Activated CD4-positive, alpha-beta T cell treated with anti-CD3 and anti-CD28 coated beads, Interleukin-2, Interleukin-4, amounts not matched to agents 100 ng/mL and 50 ng/mL, durations not matched to agents 16 hours and 8 hours (primary cell): ENCODE data around the gene DGKI.

Source experiments
- DNase-seq: peaks from one replicate; pipeline ENCODE4 v3.0.0-alpha.2; 2020; ENCODE audit warnings: low spot score

The DGKI gene

DNA sequence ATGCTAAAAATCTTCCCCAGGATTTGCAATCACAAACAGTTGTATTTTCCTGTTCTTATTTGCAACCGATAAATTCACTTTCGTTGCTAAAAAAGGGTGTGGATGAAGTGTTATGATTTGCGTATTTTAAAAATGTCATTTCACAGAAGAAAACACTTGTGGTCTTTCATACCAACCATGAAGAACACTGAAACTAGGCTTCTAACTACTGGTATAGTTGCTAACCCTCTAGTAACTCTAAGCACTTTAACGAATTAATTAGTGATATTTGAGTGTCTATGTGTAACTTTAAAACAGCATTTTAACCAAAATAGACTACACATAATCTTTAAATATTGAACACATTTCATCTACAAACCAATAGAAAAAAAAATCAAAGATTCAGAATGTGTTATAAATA, 315.1 kb downstream of the DGKI start:
- no peak for DNase-seq

DNA sequence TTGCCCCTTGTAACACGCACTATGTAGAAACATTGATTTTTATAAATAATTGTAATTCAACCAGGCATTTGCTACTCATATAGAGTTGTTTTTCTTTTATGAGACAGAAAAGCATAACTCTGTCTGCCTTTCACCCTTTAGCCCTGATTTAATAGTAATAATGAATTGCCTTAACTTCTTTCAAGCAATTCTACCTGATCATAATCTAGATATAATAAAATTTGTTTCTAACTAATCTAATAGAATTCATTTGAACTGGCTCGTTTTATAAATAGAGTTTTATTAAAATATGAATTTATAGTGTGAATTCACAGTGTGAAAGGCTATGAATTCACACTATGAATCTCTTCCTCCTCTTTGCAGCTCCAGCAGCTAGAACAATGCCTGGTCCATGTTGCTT, 319.1 kb downstream of the DGKI start:
- DNase-seq = no peak

DNA sequence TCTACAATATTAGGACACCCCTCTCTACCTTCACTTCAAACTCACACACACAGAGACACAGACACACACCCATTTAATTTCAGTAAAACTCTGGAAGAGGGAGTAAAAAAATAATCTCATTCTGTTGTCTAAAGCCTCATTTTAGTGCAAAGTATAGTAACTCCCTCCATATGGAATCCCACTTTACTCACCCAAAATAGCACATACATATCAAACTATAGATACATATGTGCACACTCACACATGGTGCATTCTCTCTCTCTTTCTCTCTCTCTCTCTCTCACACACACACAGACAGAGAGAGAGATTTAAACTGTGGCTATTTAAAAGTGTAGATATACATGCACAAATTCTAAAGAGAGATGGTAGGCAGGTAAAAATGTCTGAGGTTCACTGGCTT, 323.6 kb downstream of the DGKI start:
- no peak for DNase-seq

DNA sequence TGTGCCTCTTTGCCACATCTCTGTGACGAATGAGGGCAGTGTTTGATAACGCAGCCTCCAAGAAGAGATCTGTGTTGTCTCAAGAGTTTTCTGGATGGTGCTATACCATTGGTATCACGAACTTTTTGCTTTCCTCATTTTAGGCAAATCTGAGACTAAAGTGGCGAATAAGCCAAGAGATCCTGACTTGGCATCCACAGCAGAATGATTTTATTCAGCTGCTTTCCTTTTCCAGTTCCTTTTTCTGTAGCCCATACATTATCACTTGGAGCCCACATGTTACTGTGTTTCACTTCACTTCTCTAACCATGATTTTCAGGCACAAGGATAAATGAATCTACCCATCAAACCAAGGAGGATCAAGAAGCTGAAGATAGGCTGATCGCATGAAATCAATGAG, 325.3 kb downstream of the DGKI start:
- no peak for DNase-seq

DNA sequence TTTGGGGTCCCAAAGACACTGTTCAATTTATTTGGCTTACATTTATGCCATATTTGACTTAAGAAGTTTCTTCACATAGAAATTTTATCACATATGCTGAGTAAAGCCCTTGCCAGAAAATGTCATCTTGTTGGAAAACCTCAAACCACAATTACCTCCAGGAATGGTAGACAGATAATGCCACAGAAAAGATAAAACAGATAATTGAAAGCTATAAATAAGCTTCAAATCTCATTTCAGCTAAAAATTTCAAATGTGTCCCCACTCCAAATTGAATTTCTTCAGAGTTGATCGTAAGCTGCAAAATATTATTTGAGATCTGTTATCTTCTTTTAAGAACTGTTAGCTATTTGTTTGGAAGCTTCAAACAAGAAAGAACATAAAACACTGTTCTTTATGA, 326.8 kb downstream of the DGKI start:
- no peak for DNase-seq

DNA sequence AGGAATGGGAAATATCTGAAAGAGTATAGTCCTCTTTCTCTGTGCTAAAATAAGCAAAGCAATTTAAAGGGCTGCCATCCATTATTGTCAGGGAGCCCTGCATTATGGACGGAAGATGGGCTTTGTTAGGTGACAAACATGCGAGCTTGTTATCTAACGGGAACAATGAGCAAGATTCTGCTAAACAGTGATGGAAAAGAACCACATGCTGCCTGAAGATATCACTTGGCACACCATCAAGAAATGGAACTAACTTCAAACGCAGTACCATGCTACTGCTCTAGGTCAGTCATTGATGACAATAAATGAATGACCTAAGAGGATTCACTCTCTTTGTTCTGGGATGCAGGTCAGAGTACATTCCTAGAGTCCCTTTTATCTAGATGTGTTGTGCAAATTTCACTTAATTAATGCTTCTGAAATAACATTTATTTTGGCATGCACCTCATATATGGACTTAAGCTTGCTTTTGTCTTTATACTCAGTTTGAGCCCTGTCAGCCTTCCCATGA, 327.5 kb downstream of the DGKI start:
- no peak for DNase-seq

DNA sequence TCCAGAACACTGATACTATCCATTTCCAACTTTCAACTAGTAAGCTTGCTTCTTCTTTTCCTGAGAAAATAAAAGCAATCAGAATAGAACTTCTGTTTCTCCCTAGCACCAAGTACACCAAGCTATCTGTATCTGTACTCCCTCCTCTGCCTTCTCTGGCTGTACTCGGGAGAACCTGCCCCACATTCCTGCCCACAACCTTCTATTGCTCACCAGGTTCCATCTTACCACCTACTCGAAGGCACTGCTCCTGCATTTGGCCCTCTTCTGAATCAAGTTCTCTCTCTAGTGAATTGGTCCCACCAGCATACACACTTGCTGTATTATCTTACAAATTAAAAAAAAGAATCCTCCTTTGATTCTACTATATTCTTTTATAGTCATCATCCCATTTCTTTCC, 333.7 kb downstream of the DGKI start:
- no peak for DNase-seq

DNA sequence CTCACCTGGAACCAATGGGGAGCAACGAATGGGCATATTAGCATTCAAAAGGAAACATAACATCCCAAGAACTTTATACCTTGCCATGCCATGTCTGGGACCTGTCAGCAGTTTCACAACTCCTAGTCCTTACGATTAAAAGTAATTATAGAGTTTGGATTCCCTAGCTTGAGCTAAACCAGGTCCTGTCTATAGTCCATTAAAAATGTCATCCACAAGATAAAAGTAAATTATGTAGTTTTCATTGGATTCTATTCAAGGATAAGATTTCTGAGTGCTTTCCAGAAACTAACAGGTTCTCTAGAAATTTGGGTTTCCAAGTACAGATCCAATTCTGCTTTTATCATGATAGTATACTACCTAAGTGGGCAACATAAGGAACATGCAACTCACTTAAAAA, 339.7 kb downstream of the DGKI start:
- no peak for DNase-seq

DNA sequence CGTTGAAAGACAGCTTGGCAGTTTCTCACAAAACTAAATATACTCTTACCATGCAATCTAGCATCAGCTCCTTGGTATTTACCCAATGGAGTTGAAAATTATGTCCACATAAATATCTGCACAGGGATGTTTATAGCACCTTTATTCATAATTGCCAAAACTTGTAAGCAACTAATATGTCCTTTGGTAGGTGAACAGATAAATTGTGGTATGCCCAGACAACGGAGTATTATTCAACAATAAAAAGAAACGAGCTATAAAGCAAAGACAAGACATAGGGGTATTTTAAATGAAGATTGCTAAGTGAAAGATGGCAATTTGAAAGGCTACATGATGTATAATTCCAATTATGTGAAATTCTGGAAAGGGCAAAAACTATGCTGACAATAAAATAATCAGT, 340.7 kb downstream of the DGKI start:
- DNase-seq = no peak

DNA sequence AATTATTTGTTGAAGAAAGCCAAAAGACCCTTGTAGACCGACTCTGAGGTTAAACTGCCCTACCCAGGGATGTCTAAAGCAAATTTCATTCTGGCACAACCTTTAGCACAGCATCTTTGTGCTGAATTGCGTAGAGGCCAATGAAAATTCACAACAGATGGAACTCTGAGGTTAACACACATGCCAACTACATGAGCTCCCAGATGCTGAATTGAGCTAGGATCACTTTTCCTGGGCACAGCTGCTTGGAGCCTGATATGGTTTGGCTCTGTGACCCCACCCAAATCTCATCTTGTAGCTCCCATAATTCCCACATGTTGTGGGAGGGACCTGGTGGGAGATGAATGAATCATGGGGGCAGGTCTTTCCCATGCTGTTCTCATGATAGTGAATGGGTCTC, 345.2 kb downstream of the DGKI start:
- no peak for DNase-seq

DNA sequence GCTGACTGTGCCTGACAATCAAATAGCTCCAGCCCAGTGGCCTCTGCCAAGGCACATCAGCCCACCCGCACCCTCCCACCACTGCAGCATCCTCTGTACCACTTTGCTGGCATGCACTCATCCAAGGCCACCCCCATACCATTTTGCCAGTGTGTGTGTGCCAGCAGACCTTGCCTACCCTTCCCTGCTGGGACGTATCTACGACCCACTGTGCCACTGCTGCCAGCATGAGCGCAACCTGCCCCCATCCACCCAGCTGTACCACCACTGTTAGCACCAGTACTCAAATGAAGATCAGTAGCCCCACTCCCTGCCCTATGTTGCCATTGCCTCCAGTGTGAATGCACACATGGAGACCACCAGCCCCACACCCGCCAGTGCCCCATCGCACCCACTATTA, 353.9 kb downstream of the DGKI start:
- DNase-seq = no peak

DNA sequence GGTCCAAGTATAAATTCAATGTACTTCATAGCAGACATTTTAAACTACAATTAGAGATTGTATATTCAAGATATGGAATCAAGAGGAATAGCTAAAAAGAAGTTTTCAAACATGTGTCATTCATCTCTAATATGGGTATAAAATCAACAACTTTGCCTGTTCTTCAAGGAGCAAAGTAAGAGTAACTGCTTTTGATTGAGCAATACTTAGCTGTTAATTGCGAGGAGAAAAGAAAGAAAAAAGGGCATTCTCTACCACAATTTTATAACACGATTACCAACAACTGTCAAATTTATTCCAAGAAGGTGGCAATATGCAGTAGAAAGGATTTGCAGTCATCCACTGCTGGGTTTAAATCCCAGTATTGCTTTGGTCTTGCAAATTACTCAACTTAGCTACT, 356.9 kb downstream of the DGKI start:
- DNase-seq = no peak

DNA sequence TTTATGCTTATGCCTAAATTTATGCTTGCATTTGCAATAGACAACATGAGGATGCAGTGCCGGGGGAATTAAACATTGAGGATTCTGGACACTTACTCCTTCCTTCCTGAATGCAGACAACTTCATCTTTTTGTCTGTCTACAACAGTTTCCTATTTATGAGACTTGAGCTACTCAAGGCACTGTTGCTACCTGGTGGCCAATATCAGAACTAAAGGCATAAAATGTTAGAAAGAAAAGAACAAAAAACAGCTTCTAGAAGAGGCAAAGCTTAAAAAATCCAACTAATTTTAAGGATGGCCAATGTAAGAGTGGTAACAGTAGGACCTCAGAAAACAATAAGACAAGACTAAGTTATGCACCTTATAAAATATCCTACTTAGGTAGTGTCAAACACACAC, 358.7 kb downstream of the DGKI start:
- no peak for DNase-seq

DNA sequence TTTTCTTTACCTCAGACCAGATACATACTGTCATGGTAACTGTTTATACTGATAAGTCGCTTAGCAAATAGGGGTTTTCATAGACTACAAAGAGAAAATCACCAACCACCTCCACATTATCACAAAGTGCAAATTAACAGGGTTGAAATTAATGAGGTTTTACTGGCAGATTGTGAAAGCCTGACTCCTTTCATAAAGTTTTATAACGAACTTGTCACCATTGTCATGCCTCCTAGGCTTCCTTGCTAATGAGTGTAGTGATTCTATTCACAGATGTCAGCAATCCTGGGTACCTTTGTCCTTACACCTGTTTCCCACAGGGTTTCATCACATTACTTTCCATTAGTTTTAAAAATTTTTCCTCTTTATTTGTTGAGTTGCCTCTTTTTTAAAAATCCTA, 361.0 kb downstream of the DGKI start:
- DNase-seq = no peak

DNA sequence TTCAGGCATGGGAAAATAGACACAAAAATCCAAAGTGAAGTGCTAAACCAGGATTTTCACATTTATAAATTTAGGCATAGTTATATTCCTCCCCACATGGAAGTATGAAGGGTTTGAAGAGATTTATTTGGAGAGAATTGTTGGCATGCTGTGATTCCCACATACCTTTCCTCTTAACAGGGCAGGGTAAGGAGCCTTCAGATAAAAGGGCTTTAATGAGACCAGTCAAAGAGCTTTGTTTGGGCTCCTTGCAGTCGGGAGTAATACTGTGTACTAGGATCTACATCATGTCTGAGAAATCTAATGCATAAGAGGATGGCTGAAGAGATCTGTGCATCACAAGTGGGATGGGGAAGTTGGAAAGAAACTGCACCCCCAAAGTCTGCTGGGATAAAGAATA, 362.4 kb downstream of the DGKI start:
- DNase-seq = no peak

DNA sequence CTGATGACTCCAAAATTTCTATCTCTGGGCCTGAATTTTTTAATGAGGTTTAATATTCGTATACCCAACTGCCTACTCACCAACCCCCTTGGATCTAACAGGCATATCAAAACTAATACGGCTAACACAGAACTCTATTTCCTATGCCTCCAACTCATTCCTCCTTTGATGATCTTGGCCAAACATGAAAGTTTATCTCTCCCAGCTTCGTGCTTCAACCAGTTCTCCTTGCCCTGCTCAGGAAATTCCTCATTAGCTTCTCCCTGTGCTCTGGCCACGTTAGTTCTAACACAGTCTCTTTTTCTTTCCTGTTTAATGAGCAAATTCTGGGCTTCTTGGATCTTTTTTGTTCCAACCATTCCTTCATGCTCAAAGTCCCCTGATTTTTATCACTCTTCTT, 364.3 kb downstream of the DGKI start:
- no peak for DNase-seq

DNA sequence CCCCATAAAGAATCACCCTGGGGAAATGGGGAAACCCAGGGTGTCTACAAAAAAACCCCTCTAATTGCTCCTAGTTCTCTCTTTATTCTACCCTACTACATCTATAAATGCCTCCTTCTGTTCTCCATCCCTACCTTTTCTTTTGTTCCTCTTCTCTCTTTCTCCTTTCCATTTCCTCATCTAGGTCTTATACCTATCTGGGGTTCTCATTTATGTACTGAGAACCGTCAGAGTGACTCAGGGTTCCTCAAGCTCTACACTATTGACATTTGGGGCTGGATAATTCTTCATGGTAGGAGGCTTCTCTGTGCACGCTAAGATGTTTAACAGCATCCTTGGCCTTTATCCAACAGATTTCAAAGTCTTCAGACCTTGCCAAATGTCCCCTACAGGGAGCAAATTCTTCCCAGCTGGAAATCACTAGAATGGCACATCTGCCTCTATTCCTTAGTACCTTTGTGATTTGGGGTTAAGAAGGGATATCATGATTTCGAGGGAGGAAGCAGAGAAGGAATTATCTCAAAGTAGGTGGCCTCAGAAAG, 365.9 kb downstream of the DGKI start:
- no peak for DNase-seq

DNA sequence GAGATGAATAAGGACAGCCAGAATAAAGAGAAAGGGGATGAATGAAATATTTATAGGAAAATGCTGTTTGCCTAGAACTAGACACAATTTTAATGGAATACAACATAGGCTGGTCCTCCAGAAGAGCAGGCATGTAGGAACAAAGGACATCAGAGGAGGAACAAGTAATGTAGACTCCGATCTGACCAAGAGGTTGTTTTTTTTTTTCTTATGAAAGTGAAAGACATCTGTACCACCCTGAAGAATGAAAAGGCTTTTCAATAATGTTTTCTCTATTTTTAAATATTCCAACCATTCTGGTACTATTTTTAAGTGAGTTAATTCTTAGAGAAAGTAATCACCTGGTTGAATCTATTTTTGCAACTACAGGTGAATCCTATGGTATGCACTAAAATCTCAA, 366.4 kb downstream of the DGKI start:
- DNase-seq = no peak

DNA sequence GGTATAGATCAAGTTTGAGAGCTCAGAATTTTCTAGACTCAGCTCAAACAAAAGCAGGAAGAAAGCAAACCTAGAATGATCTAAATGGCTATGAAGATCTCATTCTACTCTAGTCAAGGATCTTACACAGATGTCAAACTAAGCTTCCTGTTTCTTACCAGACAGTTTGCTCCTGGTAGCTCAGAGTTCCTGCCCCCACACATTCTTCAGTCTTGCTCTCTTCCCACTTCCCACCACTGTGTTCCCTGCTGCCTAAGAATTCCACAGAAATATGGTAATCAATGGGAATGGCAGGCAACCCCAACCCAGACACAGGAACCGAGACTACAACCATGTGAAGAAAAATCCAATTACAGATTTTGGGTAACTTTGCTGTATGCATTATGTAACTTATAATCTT, 369.8 kb downstream of the DGKI start:
- DNase-seq = no peak

DNA sequence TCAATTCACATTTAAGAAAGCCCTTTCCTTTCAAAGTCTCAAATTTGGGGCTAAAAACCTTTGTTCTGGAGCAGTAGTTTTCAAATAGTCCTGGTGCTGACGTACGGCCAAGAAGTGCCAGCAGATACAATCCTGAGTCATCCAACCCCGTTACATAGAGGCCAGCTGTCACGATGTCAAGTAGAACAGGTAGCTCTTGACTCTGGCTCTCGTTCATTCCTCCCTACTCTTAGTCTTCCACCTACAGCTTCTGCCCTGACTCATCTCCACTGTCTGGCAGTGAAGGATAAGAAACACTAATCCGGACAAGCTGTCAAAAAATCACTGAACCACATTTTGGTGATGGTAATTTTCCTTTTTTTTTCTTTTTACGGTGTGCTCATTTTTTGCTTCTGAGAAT, 370.8 kb downstream of the DGKI start:
- no peak for DNase-seq

DNA sequence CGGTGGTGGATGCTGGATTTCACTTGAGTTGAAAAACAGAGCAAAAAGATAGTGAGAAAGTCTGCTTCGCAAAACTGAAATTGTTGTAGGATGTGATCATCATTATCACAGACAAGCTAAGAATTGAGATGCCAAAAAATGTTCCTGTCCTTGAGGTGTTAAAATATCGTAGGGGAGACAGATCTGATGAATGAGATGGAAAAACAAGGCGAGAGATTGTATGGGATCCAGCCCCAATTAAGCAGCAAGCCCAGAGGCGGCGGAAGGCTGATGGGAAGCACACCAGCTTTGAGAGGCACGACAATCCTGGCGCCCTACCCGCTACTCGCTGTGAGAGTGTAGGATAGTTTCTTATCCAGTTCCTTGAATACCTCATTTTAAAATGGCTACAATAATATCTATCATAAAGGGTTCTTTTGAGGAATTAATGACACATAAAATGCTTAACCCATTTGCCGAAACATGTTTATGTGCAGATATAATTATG, 372.2 kb downstream of the DGKI start:
- DNase-seq = no peak

DNA sequence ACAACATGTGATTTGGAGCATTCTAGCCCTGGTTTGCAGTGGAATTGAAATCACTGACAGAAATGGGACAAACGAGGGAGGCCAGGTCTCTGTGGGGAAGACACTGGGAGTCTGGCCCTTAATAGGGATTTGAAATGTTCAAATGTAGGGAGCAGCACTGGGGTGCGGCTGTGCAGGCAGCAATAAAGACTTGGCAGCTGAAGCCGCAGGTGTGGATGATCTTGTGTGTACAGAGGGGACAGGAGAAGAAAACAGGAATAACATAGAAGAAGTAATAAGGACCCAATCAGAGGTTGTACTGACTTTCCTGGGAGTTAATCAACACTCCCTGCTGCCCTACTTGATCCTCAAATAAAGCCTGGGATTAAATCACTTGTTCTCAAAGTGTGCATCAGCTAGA, 375.6 kb downstream of the DGKI start:
- no peak for DNase-seq

DNA sequence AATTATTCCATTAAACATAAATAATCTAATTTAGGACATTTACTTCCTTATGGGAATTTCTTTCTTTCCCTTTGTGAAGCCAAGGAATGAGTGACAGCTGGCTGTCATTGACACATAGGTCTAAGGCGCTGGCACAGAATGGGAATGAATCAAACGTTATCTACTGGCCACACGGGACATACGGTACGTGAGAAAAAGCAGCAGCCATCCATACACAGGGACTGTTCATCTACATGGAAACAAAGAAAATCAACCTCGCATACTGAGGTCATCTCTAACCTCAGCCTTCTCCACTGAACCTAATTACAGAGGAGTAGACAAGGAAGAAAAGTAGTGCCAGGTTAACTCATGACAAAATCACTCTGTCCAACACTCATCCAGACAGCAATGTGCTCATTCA, 376.9 kb downstream of the DGKI start:
- DNase-seq = no peak

DNA sequence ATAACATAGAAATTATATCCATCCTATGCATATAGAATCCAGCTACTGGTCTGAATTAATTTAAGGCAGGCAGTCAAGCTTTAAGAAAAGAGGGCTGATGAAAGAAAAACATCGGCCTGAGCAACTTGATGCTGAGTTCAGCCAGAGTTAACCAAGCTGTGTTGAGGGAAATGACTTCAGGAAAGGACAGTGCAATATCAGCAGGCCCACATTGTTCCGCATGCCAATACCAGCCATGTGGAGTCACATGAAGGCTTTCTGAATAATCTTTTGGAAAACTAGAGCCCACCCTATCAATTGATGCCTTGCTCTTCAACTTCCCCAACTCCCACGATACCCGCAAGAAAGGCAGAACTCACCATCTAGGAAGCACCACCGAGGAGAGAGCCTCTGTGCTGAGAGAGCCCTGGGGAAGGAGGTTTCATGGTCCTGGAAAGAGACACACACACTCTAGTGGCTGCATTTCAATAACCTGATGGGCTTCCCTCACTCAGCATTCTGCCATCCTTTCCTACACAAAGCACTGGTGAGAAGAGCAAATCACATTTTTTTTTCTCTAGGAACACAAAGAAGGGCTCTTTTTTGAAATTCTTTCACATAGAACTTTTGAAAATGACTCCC, 377.5 kb downstream of the DGKI start:
- DNase-seq = no peak
